ENCODE data around the gene CAPN5. TPM values are rescaled to one million over a fixed set of nuclear protein-coding genes. Genes with fewer than 3 reads are reported as not detected.

CAPN5 gene
- polyA plus RNA-seq, 2 of the 4 experiments (the other 2 are of a cell fraction), result 9.4 to 12.9 TPM

- FAIRE-seq, result no peak
- DNase-seq (ENCODE audit: low read depth in 1 of 2, low spot score in 1 of 2), result no peak
- TF ChIP-seq TP53 (CRISPR knock-in tag; IDR thresholded peaks at IDR 0.05) (no peak), RCOR1 (IDR thresholded peaks at IDR 0.05; ENCODE audit: low read depth, low read length) (no peak), ELK1 (IDR thresholded peaks at IDR 0.05; ENCODE audit: low read depth, low read length) (no peak), CEBPB (IDR thresholded peaks at IDR 0.05) (no peak), FOSB (CRISPR knock-in tag; IDR thresholded peaks at IDR 0.05) (no peak), BHLHE40 (IDR thresholded peaks at IDR 0.05; ENCODE audit: low read depth, low read length) (no peak), E2F6 (IDR thresholded peaks at IDR 0.05; ENCODE audit: borderline replicate concordance, low read depth) (no peak), ATOH8 (CRISPR knock-in tag; IDR thresholded peaks at IDR 0.05; ENCODE audit: low read depth) (no peak), RAD21 (conservative IDR thresholded peaks at IDR 0.05 in 1 of 2, IDR thresholded peaks at IDR 0.05 in 1 of 2) (no peak), FOSL2 (IDR thresholded peaks at IDR 0.05) (no peak), FOSL2 (CRISPR knock-in tag; IDR thresholded peaks at IDR 0.05) (no peak), POLR2A (IDR thresholded peaks at IDR 0.05; ENCODE audit: low read length) (no peak), ZSCAN20 (CRISPR knock-in tag; IDR thresholded peaks at IDR 0.05) (no peak), MAFK (IDR thresholded peaks at IDR 0.05; ENCODE audit: partially characterized antibody) (no peak), MAX (IDR thresholded peaks at IDR 0.05) (no peak), HOXB5 (CRISPR knock-in tag; IDR thresholded peaks at IDR 0.05) (no peak), BCL3 (IDR thresholded peaks at IDR 0.05) (no peak), CBX8 (IDR thresholded peaks at IDR 0.05) (no peak), PHF8 (IDR thresholded peaks at IDR 0.05; ENCODE audit: borderline replicate concordance, low read depth) (no peak), NFE2L2 (conservative IDR thresholded peaks at IDR 0.05; ENCODE audit: low read length) (no peak), HEYL (CRISPR knock-in tag; IDR thresholded peaks at IDR 0.05) (no peak)
- ATAC-seq, result no peak
- peaks cover 6% of the 10 kb centered on the region; the same call in 1 of the 3 replicates for H3K4me1 ChIP-seq
- H3K4me3 ChIP-seq, result no peak overlapping the region
- H3K9me3 ChIP-seq, result no peaks in the 10 kb centered on the region
- POLR2A ChIA-PET, result no interaction called here
- CTCF ChIA-PET, result interaction anchor here (1.0 to 11.6 kb wide), 11 partner anchors 12 to 371 kb away, joined by 3 to 290 read pairs (median 60); partner anchors contain the start of genes CAPN5, MYO7A and OMP
- 85% methylated on average over 30 of the region's 33 CpGs for WGBS (ENCODE audit: missing lambda C conversion rate)
- no peak overlapping the region for H3K4me2 ChIP-seq
- H3K27ac ChIP-seq, result no peak overlapping the region
Measured at GRCh38 chr11:77093056-77093891, 26.5 kb downstream of the CAPN5 start.

GRCh38 chr11:77093987-77094840, 27.4 kb downstream of the CAPN5 start:
- WGBS (ENCODE audit: missing lambda C conversion rate), result 83% methylated on average over 5 of the region's 6 CpGs
- Histone ChIP-seq H3K4me2 (no peak overlapping the region), H3K27ac (no peak overlapping the region), H3K9me3 (no peaks in the 10 kb centered on the region), H3K4me1 (peaks cover 6% of the 10 kb centered on the region; the same call in 1 of the 3 replicates), H3K4me3 (no peak overlapping the region)
- CTCF ChIA-PET, result interaction anchor here (1.0 to 11.6 kb wide), 12 partner anchors 13 to 372 kb away, joined by 3 to 290 read pairs (median 9); partner anchors contain the start of genes CAPN5, MYO7A and OMP
- FAIRE-seq (no peak), DNase-seq (ENCODE audit: low read depth in 1 of 2, low spot score in 1 of 2) (no peak), ATAC-seq (no peak)
- no peak for TF ChIP-seq RAD21 (conservative IDR thresholded peaks at IDR 0.05 in 1 of 2, IDR thresholded peaks at IDR 0.05 in 1 of 2)
- POLR2A ChIA-PET, result no interaction called here
